Measurements from ENCODE around the gene CSNK2A2.

The CSNK2A2 gene

DNA sequence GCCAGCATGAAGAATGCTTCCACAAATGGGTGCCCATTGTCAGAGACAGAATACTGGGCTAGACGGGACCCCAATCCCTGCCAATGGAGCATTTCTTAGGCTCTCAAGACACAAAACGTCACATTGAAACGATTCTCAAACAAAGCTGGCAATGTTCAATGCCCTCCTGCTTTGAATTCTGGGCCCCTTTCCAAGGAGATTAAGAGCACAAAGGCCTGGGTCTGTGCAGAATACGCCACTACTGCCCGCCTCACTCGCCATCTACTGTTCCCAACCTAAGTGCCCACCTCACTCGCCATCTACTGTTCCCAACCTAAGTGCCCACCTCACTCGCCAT is 78.4 kb downstream of the CSNK2A2 start:
- H3K9me2 ChIP-seq (replicated peaks; ENCODE audit: insufficient read depth, low read length): no peaks in the 10 kb centered on the region
- no peak for TF ChIP-seq EZH2phosphoT487 (conservative IDR thresholded peaks at IDR 0.05; ENCODE audit: low read length)
- TF ChIP-seq, protein P1, sequence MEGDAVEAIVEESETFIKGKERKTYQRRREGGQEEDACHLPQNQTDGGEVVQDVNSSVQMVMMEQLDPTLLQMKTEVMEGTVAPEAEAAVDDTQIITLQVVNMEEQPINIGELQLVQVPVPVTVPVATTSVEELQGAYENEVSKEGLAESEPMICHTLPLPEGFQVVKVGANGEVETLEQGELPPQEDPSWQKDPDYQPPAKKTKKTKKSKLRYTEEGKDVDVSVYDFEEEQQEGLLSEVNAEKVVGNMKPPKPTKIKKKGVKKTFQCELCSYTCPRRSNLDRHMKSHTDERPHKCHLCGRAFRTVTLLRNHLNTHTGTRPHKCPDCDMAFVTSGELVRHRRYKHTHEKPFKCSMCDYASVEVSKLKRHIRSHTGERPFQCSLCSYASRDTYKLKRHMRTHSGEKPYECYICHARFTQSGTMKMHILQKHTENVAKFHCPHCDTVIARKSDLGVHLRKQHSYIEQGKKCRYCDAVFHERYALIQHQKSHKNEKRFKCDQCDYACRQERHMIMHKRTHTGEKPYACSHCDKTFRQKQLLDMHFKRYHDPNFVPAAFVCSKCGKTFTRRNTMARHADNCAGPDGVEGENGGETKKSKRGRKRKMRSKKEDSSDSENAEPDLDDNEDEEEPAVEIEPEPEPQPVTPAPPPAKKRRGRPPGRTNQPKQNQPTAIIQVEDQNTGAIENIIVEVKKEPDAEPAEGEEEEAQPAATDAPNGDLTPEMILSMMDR (IDR thresholded peaks at IDR 0.05; ENCODE audit: insufficient read depth, low read length, poor library complexity, severe bottlenecking): no peak
- H3K4me3 ChIP-seq (ENCODE audit: insufficient read depth, low read length, poor library complexity, severe bottlenecking): no peak overlapping the region
- no peaks in the 10 kb centered on the region for H3F3A ChIP-seq (ENCODE audit: insufficient read depth)
- no peaks in the 10 kb centered on the region for H3K27me3 ChIP-seq (ENCODE audit: low read length)
- H3K27ac ChIP-seq (ENCODE audit: low read depth, low read length): no peak overlapping the region
- H3K9me3 ChIP-seq (ENCODE audit: insufficient read depth, low read length): no peaks in the 10 kb centered on the region
- H3K36me3 ChIP-seq (ENCODE audit: low read length): peaks cover 22% of the 10 kb centered on the region
- H3K4me2 ChIP-seq (ENCODE audit: low read depth, low read length, poor library complexity, severe bottlenecking): no peak overlapping the region
- H4K20me1 ChIP-seq (ENCODE audit: low read depth, low read length): peaks cover 26% of the 10 kb centered on the region
- H3K9ac ChIP-seq (ENCODE audit: low read length): no peak overlapping the region
- peaks cover 74% of the 10 kb centered on the region for H3K79me2 ChIP-seq (ENCODE audit: insufficient read depth, low read length)
- H2AFZ ChIP-seq (ENCODE audit: low read depth, low read length, severe bottlenecking): no peak overlapping the region

DNA sequence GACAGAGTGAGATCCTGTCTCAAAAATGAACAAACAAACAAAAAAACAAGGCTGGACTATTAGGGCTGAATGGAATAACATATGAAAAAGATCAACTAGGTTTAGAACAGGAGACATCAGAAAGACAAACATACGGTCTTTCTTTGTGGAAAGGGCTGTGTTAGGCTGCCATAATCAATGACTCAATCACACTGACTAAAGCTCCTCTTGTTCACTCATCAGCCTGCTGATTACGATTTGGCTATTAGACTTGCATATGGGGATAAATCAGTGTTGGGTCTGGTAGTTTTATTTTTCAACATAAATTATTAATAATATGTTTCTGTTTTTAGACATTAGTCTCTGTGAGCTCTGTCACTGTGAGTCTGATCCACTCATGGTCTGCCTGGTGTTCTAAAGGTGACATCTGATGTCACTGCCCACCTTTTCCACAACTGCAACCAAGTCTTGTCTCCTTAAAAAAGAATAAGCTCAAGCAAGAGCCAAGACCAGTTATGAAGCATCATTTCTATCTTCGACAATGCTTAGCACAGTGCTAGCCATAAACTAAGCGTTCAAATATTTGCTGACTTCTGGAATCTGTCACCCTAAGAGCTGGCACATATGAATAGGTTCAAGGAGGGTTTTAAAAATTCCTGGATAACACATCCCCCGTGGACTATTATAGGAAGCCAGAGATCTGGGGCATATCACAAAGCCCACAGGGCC is 79.0 kb downstream of the CSNK2A2 start:
- no peak overlapping the region for H2AFZ ChIP-seq (ENCODE audit: low read depth, low read length, severe bottlenecking)
- TF ChIP-seq EZH2phosphoT487 (conservative IDR thresholded peaks at IDR 0.05; ENCODE audit: low read length): no peak
- TF ChIP-seq, protein P1 (IDR thresholded peaks at IDR 0.05; ENCODE audit: insufficient read depth, low read length, poor library complexity, severe bottlenecking): no peak
- H3K9me2 ChIP-seq (replicated peaks; ENCODE audit: insufficient read depth, low read length): no peaks in the 10 kb centered on the region
- H3K9ac ChIP-seq (ENCODE audit: low read length): no peak overlapping the region
- H3K4me3 ChIP-seq (ENCODE audit: insufficient read depth, low read length, poor library complexity, severe bottlenecking): no peak overlapping the region
- peaks cover 23% of the 10 kb centered on the region for H3K36me3 ChIP-seq (ENCODE audit: low read length)
- H3K4me2 ChIP-seq (ENCODE audit: low read depth, low read length, poor library complexity, severe bottlenecking): no peak overlapping the region
- H3K27me3 ChIP-seq (ENCODE audit: low read length): no peaks in the 10 kb centered on the region
- H3K9me3 ChIP-seq (ENCODE audit: insufficient read depth, low read length): no peaks in the 10 kb centered on the region
- peaks cover 25% of the 10 kb centered on the region for H4K20me1 ChIP-seq (ENCODE audit: low read depth, low read length)
- peaks cover 69% of the 10 kb centered on the region for H3K79me2 ChIP-seq (ENCODE audit: insufficient read depth, low read length)
- H3F3A ChIP-seq (ENCODE audit: insufficient read depth): no peaks in the 10 kb centered on the region
- no peak overlapping the region for H3K27ac ChIP-seq (ENCODE audit: low read depth, low read length)

DNA sequence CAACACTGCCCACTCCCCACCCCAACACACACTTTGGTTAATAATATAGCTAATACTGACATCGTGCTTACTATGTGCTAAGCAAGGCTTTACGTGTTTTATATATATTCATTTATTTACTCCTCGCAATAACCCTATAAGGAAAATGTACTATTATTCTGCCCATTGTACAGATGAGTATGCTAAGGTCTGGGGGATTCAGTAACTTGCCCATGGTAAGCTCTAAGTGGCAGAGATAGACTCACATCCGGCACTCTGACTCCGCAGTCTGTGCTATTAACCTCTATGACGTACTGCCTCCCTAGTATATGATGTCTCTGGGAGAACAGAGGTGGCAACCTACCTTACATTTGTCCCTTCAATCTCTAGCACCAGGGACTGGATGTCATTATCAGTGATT is 81.4 kb downstream of the CSNK2A2 start:
- Histone ChIP-seq H4K20me1 (ENCODE audit: low read depth, low read length) (peaks cover 18% of the 10 kb centered on the region), H3K27ac (ENCODE audit: low read depth, low read length) (no peak overlapping the region), H3K9me3 (ENCODE audit: insufficient read depth, low read length) (no peaks in the 10 kb centered on the region), H3K4me2 (ENCODE audit: low read depth, low read length, poor library complexity, severe bottlenecking) (no peak overlapping the region), H3K9ac (ENCODE audit: low read length) (no peak overlapping the region), H2AFZ (ENCODE audit: low read depth, low read length, severe bottlenecking) (no peak overlapping the region), H3K27me3 (ENCODE audit: low read length) (no peaks in the 10 kb centered on the region), H3K36me3 (ENCODE audit: low read length) (peaks cover 25% of the 10 kb centered on the region), H3K9me2 (replicated peaks; ENCODE audit: insufficient read depth, low read length) (no peaks in the 10 kb centered on the region), H3F3A (ENCODE audit: insufficient read depth) (no peaks in the 10 kb centered on the region), H3K4me3 (ENCODE audit: insufficient read depth, low read length, poor library complexity, severe bottlenecking) (no peak overlapping the region), H3K79me2 (ENCODE audit: insufficient read depth, low read length) (peaks cover 49% of the 10 kb centered on the region)
- no peak for TF ChIP-seq EZH2phosphoT487 (conservative IDR thresholded peaks at IDR 0.05; ENCODE audit: low read length)
- TF ChIP-seq, protein P1 (IDR thresholded peaks at IDR 0.05; ENCODE audit: insufficient read depth, low read length, poor library complexity, severe bottlenecking): no peak
